Measurements from ENCODE around the gene SMARCAL1.

SMARCAL1 gene

GRCh38 chr2:216450784-216451183 lies 38.5 kb downstream of the SMARCAL1 start:
- no peak for DNase-seq (ENCODE audit: low read depth)
- TF ChIP-seq CTCF (IDR thresholded peaks at IDR 0.05; ENCODE audit: control insufficient read depth, extremely low read depth, insufficient read depth) = no peak
- H3K4me3 ChIP-seq (ENCODE audit: low read depth, low read length) = no peak overlapping the region

GRCh38 chr2:216453955-216454614 lies 41.8 kb downstream of the SMARCAL1 start:
- DNase-seq (ENCODE audit: low read depth) = no peak
- H3K4me3 ChIP-seq (ENCODE audit: low read depth, low read length) = no peak overlapping the region
- TF ChIP-seq CTCF (IDR thresholded peaks at IDR 0.05; ENCODE audit: control insufficient read depth, extremely low read depth, insufficient read depth) = no peak

GRCh38 chr2:216463148-216463547 lies 50.9 kb downstream of the SMARCAL1 start:
- TF ChIP-seq CTCF (IDR thresholded peaks at IDR 0.05; ENCODE audit: control insufficient read depth, extremely low read depth, insufficient read depth) = no peak
- H3K4me3 ChIP-seq (ENCODE audit: low read depth, low read length) = no peak overlapping the region
- DNase-seq (ENCODE audit: low read depth) = no peak

- no peak for TF ChIP-seq CTCF (IDR thresholded peaks at IDR 0.05; ENCODE audit: control insufficient read depth, extremely low read depth, insufficient read depth)
- DNase-seq (ENCODE audit: low read depth) = no peak
- H3K4me3 ChIP-seq (ENCODE audit: low read depth, low read length) = no peak overlapping the region
Measured at GRCh38 chr2:216464104-216464720, 51.9 kb downstream of the SMARCAL1 start.

GRCh38 chr2:216465579-216466195 lies 53.4 kb downstream of the SMARCAL1 start:
- no peak for TF ChIP-seq CTCF (IDR thresholded peaks at IDR 0.05; ENCODE audit: control insufficient read depth, extremely low read depth, insufficient read depth)
- DNase-seq (ENCODE audit: low read depth) = no peak
- no peak overlapping the region for H3K4me3 ChIP-seq (ENCODE audit: low read depth, low read length)

GRCh38 chr2:216467845-216468244 lies 55.6 kb downstream of the SMARCAL1 start:
- DNase-seq (ENCODE audit: low read depth) = no peak
- TF ChIP-seq CTCF (IDR thresholded peaks at IDR 0.05; ENCODE audit: control insufficient read depth, extremely low read depth, insufficient read depth) = no peak
- H3K4me3 ChIP-seq (ENCODE audit: low read depth, low read length) = no peak overlapping the region

Data from LNCaP clone FGC (cell line).